CD4-positive, alpha-beta T cell treated with Interleukin-2 at 100 ng/mL for 4 hours (primary cell): ENCODE data around the gene MC3R.
"Not testable (repeated sequence)": the region's sequence is repeated elsewhere in the genome, so short reads cannot be mapped to it uniquely, and the experiment has no call there.

Source experiments
- DNase-seq: peaks from one replicate; pipeline ENCODE4 v3.0.0-alpha.2; 2020; ENCODE audit warnings: low spot score

Gene MC3R

GRCh38 chr20:56247954-56248782, at the start of gene MC3R:
TSS of gene MC3R (plus strand) at chr20:56248732. CDS start at chr20:56248844, 112 bp downstream.
- peak; percentile 25 for DNase-seq

- DNase-seq = no peak
Observed at GRCh38 chr20:56200456-56200855, 48.1 kb upstream of the MC3R start.

- no peak for DNase-seq
Observed at GRCh38 chr20:56202493-56203077, 45.9 kb upstream of the MC3R start.

GRCh38 chr20:56204206-56204605, 44.3 kb upstream of the MC3R start:
- no peak for DNase-seq

- no peak for DNase-seq
Observed at GRCh38 chr20:56205346-56205745, 43.2 kb upstream of the MC3R start.

- no peak for DNase-seq
Observed at GRCh38 chr20:56207656-56208055, 40.9 kb upstream of the MC3R start.

GRCh38 chr20:56208121-56208520, 40.4 kb upstream of the MC3R start:
- DNase-seq = no peak

- no peak for DNase-seq
Observed at GRCh38 chr20:56211051-56211450, 37.5 kb upstream of the MC3R start.

- no peak for DNase-seq
Observed at GRCh38 chr20:56212091-56212490, 36.4 kb upstream of the MC3R start.

- no peak for DNase-seq
Observed at GRCh38 chr20:56213321-56213720, 35.2 kb upstream of the MC3R start.

- DNase-seq = no peak
Observed at GRCh38 chr20:56215115-56215514, 33.4 kb upstream of the MC3R start.

GRCh38 chr20:56217829-56218228, 30.7 kb upstream of the MC3R start:
- DNase-seq = no peak

- not testable (repeated sequence) for DNase-seq
Observed at GRCh38 chr20:56221186-56221585, 27.3 kb upstream of the MC3R start.

GRCh38 chr20:56222201-56222600, 26.3 kb upstream of the MC3R start:
- DNase-seq = no peak

GRCh38 chr20:56222945-56223344, 25.6 kb upstream of the MC3R start:
- no peak for DNase-seq

- no peak for DNase-seq
Observed at GRCh38 chr20:56223352-56223751, 25.2 kb upstream of the MC3R start.

GRCh38 chr20:56228021-56228420, 20.5 kb upstream of the MC3R start:
- no peak for DNase-seq

GRCh38 chr20:56229812-56230211, 18.7 kb upstream of the MC3R start:
- DNase-seq = no peak

- no peak for DNase-seq
Observed at GRCh38 chr20:56234110-56234509, 14.4 kb upstream of the MC3R start.

GRCh38 chr20:56237335-56237734, 11.2 kb upstream of the MC3R start:
- DNase-seq = no peak

GRCh38 chr20:56244259-56244658, 4.3 kb upstream of the MC3R start:
- no peak for DNase-seq

- DNase-seq = no peak
Observed at GRCh38 chr20:56245761-56246160, 2.8 kb upstream of the MC3R start.

- DNase-seq = no peak
Observed at GRCh38 chr20:56249244-56249955, 868 bp downstream of the MC3R start.
